Tibial nerve (tissue), 4 donors: ENCODE data around the gene EML6. TPM values are rescaled to one million over a fixed set of nuclear protein-coding genes. Genes with fewer than 3 reads are reported as not detected.
"Not testable (repeated sequence)": the region's sequence is repeated elsewhere in the genome, so short reads cannot be mapped to it uniquely, and the experiment has no call there.

ENCODE experiments used
- DNase-seq, 2 donors: peaks; one replicate each; pipeline ENCODE4 v3.0.0-alpha.2; 2019; ENCODE audit warnings: low spot score in 2 of 2
- H3K27ac ChIP-seq, 4 donors: fragments of 200-600 bp; sonication (generic) in 3 of 4; one replicate each; pipeline ENCODE4 v1.5.1; 2017 to 2019; ENCODE audit warnings: mild to moderate bottlenecking in 1 of 4
- H3K27me3 ChIP-seq, 2 donors: fragments of 200-600 bp; sonication (generic) in 1 of 2; one replicate each; pipeline versions ENCODE4 v1.5.1 to v1.6.0; 2017 to 2019
- H3K36me3 ChIP-seq, 3 donors: fragments of 200-600 bp; sonication (generic); one replicate each; pipeline ENCODE4 v1.5.1; 2018 to 2019
- H3K4me1 ChIP-seq, 4 donors: fragments of 200-600 bp; sonication (generic) in 3 of 4; one replicate each; pipeline ENCODE4 v1.5.1; 2017 to 2019
- H3K4me3 ChIP-seq, 4 donors: fragments of 200-600 bp; sonication (generic) in 3 of 4; one replicate each; pipeline ENCODE4 v1.5.1; 2017 to 2019; ENCODE audit warnings: mild to moderate bottlenecking in 1 of 4, moderate library complexity in 1 of 4
- H3K9me3 ChIP-seq, 4 donors: fragments of 200-600 bp; sonication (generic) in 3 of 4; one replicate each; pipeline ENCODE4 v1.5.1; 2017 to 2019
- EP300 ChIP-seq, 2 donors: sonication (generic); formaldehyde crosslinking; IDR thresholded peaks; one replicate each; pipeline ENCODE4 v1.6.1; 2017; ENCODE audit warnings: antibody characterized with exemption in 2 of 2, mild to moderate bottlenecking in 1 of 2
- POLR2A ChIP-seq, 2 donors: fragments of 450-650 bp; IDR thresholded peaks; one replicate each; pipeline ENCODE4 v1.6.1; 2017; ENCODE audit warnings: antibody characterized with exemption in 2 of 2, mild to moderate bottlenecking in 2 of 2, moderate library complexity in 2 of 2
- WGBS, 2 donors: methylation state at CpG; one replicate each; pipeline ENCODE4 v1.1.5; 2018; 5-methylcytosine and 5-hydroxymethylcytosine counted together
- total RNA-seq, 4 donors: library from RNA; depleted of rRNA; stranded (reverse); fragments of >200 nt; gene quantifications; one replicate each; pipeline ENCODE4 v1.1.0, GENCODE V29; 2016
- TF ChIP-seq, protein P1 (sequence below), 5 experiments: fragments of 200-600 bp in 3 of 5; fragments of 450-650 bp in 2 of 5; sonication (generic) in 3 of 5; IDR thresholded peaks; one replicate each; pipeline ENCODE4 v1.5.1; 2016 to 2019; ENCODE audit warnings: antibody characterized with exemption in 5 of 5, mild to moderate bottlenecking in 3 of 5, moderate library complexity in 2 of 5

The EML6 gene
- total RNA-seq, 4 donors from 2014 or later: 0.60 to 18.0 (median 0.93) TPM

DNA sequence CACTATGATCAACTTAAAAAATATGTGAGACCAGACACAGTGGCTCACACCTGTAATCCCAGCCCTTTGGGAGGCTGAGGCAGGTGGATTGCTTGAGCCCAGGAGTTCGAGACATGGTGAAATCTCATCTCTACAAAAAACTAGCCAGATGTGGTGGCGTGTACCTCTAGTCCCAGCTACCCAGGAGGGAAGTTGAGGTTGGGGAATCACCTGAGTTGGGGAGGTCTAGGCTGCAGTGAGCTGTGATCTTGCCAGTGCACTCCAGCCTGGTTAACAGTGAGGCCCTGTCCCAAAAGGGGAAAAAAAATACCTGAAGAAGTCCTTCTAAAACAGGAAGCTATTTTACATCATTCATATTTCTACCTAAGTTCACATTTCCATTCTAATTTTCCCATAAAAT is 144.0 kb downstream of the EML6 start:
- Histone ChIP-seq H3K4me1 (no peaks in the 10 kb centered on the region), H3K36me3 (no peaks in the 10 kb centered on the region), H3K9me3 (no peaks in the 10 kb centered on the region), H3K27me3 (no peaks in the 10 kb centered on the region), H3K4me3 (no peak overlapping the region), H3K27ac (no peak overlapping the region)
- no peak for DNase-seq
- TF ChIP-seq, protein P1, sequence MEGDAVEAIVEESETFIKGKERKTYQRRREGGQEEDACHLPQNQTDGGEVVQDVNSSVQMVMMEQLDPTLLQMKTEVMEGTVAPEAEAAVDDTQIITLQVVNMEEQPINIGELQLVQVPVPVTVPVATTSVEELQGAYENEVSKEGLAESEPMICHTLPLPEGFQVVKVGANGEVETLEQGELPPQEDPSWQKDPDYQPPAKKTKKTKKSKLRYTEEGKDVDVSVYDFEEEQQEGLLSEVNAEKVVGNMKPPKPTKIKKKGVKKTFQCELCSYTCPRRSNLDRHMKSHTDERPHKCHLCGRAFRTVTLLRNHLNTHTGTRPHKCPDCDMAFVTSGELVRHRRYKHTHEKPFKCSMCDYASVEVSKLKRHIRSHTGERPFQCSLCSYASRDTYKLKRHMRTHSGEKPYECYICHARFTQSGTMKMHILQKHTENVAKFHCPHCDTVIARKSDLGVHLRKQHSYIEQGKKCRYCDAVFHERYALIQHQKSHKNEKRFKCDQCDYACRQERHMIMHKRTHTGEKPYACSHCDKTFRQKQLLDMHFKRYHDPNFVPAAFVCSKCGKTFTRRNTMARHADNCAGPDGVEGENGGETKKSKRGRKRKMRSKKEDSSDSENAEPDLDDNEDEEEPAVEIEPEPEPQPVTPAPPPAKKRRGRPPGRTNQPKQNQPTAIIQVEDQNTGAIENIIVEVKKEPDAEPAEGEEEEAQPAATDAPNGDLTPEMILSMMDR (IDR thresholded peaks at IDR 0.05): no peak
- no peak for TF ChIP-seq POLR2A (IDR thresholded peaks at IDR 0.05)
- TF ChIP-seq EP300 (IDR thresholded peaks at IDR 0.05): no peak
- 97 to 100% methylated on average over 2 of the region's 2 CpGs for WGBS, 2 donors

DNA sequence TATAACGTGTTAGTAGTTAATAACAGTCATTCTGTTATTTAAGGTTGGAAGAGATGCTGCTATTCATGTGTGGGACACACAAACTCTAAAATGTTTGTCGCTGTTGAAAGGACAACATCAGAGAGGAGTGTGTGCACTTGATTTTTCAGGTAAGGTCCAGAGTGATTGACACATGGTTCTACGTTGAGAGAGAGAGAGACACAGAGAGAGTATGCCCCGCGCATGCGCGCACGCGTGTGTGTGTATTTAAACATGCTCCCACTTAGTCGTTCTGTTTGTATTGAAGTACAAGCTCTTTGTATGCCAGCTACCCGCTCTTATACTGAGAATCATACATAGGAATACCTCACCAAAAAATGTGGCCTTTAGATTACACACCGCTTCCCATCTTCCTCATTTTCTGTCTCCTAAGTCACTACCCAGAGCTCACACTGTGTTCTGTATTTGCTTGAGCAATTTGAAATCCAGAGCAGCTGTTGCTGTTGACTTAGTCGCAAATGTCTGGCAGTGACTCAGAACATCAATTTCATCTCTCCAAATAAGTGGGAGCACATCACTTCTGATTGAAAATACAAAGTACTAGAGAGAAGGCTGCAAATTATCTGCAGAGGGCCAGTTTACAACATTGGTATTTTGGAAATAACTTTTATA is 148.1 kb downstream of the EML6 start:
- Histone ChIP-seq H3K4me1 (no peaks in the 10 kb centered on the region), H3K27me3 (no peaks in the 10 kb centered on the region), H3K9me3 (no peaks in the 10 kb centered on the region), H3K27ac (no peak overlapping the region), H3K4me3 (no peak overlapping the region), H3K36me3 (no peaks in the 10 kb centered on the region)
- 91 to 93% methylated on average over 13 of the region's 13 CpGs for WGBS, 2 donors
- TF ChIP-seq POLR2A (IDR thresholded peaks at IDR 0.05) (no peak), EP300 (IDR thresholded peaks at IDR 0.05) (no peak)
- TF ChIP-seq, protein P1 (IDR thresholded peaks at IDR 0.05): no peak
- no peak for DNase-seq

DNA sequence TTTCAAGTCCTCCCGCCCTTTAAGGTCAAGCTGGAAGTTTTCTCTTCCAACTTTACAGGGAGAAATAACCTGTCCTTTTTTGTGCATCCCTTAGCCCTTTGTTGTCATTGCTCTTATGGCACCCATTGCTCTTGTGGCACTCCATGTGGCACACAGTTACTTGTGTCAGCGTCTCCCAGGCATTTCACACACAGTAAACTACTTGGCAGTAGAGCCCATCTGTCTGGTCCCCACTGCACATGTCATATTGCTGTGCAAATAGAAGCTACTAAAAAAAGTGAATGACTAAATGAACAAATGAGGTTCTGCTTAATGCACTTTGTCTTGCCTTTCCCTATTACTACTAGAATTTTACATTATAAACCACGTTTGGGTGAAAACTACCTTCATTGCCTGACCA is 149.3 kb downstream of the EML6 start:
- no peak overlapping the region for H3K4me3 ChIP-seq
- no peaks in the 10 kb centered on the region for H3K36me3 ChIP-seq
- 85 to 86% methylated on average over 3 of the region's 3 CpGs for WGBS, 2 donors
- no peaks in the 10 kb centered on the region for H3K27me3 ChIP-seq
- no peak overlapping the region for H3K27ac ChIP-seq
- DNase-seq: no peak
- TF ChIP-seq EP300 (IDR thresholded peaks at IDR 0.05) (no peak), POLR2A (IDR thresholded peaks at IDR 0.05) (no peak)
- TF ChIP-seq, protein P1 (IDR thresholded peaks at IDR 0.05): no peak
- no peaks in the 10 kb centered on the region for H3K4me1 ChIP-seq
- no peaks in the 10 kb centered on the region for H3K9me3 ChIP-seq

DNA sequence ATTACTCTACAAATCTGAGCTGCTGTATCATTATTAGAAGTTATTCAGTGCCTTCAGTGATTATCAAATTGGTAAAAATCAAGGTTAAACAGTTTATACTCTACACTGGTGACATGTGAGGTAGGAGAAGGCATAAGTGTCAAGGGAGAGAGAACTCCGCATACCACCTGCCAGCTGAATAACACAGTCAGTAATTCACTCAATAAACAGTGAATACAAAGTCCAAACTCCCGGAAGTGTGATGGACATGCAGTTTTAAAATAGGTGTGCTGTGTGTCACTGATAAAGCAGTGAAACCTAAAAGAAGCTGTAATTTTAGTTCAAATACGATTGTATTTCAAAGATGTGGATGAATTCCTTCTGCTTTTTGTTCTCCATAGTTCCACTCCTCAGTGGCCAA is 149.8 kb downstream of the EML6 start:
- not testable (repeated sequence) for DNase-seq, H3K27ac ChIP-seq, H3K4me1 ChIP-seq, H3K9me3 ChIP-seq, H3K36me3 ChIP-seq, H3K27me3 ChIP-seq, H3K4me3 ChIP-seq
- 84 to 88% methylated on average over 3 of the region's 3 CpGs for WGBS, 2 donors

DNA sequence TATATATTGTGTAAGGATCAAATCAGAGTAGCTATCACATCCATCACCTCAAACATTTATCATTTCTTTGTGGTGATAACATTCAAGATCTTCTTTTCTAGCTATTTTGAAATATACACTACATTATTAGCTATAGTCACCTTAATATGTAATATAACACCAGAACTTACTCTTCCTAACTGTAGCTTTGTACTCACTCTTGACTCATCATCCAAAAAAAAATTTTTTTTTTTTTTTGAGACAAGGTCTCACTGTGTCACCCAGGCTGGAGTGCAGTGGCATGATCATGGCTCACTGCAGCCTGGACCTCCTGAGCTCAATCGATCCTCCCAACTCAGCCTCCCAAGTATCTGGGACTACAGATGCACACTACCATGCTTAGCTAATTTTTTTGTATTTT is 153.3 kb downstream of the EML6 start:
- no peaks in the 10 kb centered on the region for H3K36me3 ChIP-seq
- 94 to 100% methylated on average over 1 of the region's 1 CpG for WGBS, 2 donors
- H3K4me1 ChIP-seq: peaks cover 0 to 4% (median 0%) of the 10 kb centered on the region in 4 donors
- H3K27ac ChIP-seq: no peak overlapping the region
- H3K9me3 ChIP-seq: no peaks in the 10 kb centered on the region
- no peak overlapping the region for H3K4me3 ChIP-seq
- H3K27me3 ChIP-seq: no peaks in the 10 kb centered on the region
- no peak for DNase-seq
- TF ChIP-seq POLR2A (IDR thresholded peaks at IDR 0.05): no peak
- no peak for TF ChIP-seq EP300 (IDR thresholded peaks at IDR 0.05)
- TF ChIP-seq, protein P1 (IDR thresholded peaks at IDR 0.05): no peak

DNA sequence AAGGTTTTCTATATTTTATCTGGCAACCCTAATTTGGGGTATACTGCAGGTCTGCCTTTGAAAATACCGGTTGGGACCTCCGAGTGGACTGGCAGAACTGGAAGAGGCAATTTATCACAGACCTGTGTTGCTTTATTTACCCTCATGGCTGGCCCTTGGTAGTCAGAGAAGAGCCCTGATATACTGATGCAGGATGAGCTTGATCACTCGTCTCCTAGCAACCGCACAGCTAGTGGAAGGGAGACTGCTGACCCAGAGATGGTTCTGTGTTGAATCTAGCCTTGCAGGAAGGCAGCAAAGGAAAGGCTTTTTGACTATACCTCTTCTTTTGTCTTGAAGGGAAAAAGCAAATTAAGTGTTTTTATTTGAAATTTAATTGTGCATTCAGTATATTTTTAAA is 154.7 kb downstream of the EML6 start:
- Histone ChIP-seq H3K27me3 (no peaks in the 10 kb centered on the region), H3K9me3 (no peaks in the 10 kb centered on the region), H3K36me3 (no peaks in the 10 kb centered on the region), H3K4me1 (peaks cover 0 to 4% (median 0%) of the 10 kb centered on the region in 4 donors), H3K27ac (no peak overlapping the region), H3K4me3 (no peak overlapping the region)
- no peak for TF ChIP-seq EP300 (IDR thresholded peaks at IDR 0.05)
- no peak for TF ChIP-seq POLR2A (IDR thresholded peaks at IDR 0.05)
- DNase-seq: no peak
- WGBS, 2 donors: 87 to 89% methylated on average over 4 of the region's 4 CpGs
